Fibroblast of lung (primary cell): ENCODE measurements around the gene SYT7. TPM values are rescaled to one million over a fixed set of nuclear protein-coding genes. Genes with fewer than 3 reads are reported as not detected.

Experiments used
- DNase-seq, 2 donors: peaks; one replicate each; pipeline versions ENCODE4 v3.0.0 to v3.0.0-alpha.2; 2010; ENCODE audit warnings: low read depth in 2 of 2
- H2AFZ ChIP-seq: 2 replicates; pipeline ENCODE4 v1.5.1; 2012; ENCODE audit warnings: low read length, control low read depth, inconsistent platforms
- H3K27ac ChIP-seq: 2 replicates; pipeline ENCODE4 v1.5.1; 2011; ENCODE audit warnings: low read length, control low read depth; ENCODE audit not compliant: insufficient read depth
- H3K27me3 ChIP-seq: 2 replicates; pipeline ENCODE4 v1.5.1; 2011; ENCODE audit warnings: mild to moderate bottlenecking, low read length; ENCODE audit not compliant: control insufficient read depth, insufficient read depth
- H3K36me3 ChIP-seq: 2 replicates; pipeline ENCODE4 v1.5.1; 2011; ENCODE audit warnings: low read length; ENCODE audit not compliant: control insufficient read depth, insufficient read depth
- H3K4me1 ChIP-seq: 2 replicates; pipeline ENCODE4 v1.5.1; 2011; ENCODE audit warnings: low read length; ENCODE audit not compliant: control insufficient read depth, insufficient read depth; ENCODE audit errors: extremely low read depth
- H3K4me2 ChIP-seq: 2 replicates; pipeline ENCODE4 v1.5.1; 2011; ENCODE audit warnings: low read length, control low read depth; ENCODE audit not compliant: insufficient read depth; ENCODE audit errors: extremely low read depth
- H3K4me3 ChIP-seq, 4 experiments: fragments of 200-600 bp in 1 of 4; sonication (generic) in 1 of 4; replicated peaks in 1 of 4; 2 replicates each; pipeline ENCODE4 v1.5.1; 2011 to 2016; ENCODE audit warnings: low read length in 4 of 4, low read depth in 3 of 4, mild to moderate bottlenecking in 3 of 4, control low read depth in 2 of 4, inconsistent platforms in 1 of 4, mixed read lengths in 1 of 4; ENCODE audit not compliant: insufficient read depth in 1 of 4; ENCODE audit errors: control extremely low read depth in 1 of 4
- H3K79me2 ChIP-seq: 2 replicates; pipeline ENCODE4 v1.5.1; 2012; ENCODE audit warnings: mild to moderate bottlenecking, low read length, inconsistent platforms; ENCODE audit not compliant: control insufficient read depth, insufficient read depth
- H3K9ac ChIP-seq: 2 replicates; pipeline ENCODE4 v1.5.1; 2011; ENCODE audit warnings: mild to moderate bottlenecking, low read length, control low read depth; ENCODE audit not compliant: insufficient read depth
- H3K9me3 ChIP-seq: 2 replicates; pipeline ENCODE4 v1.5.1; 2012; ENCODE audit warnings: low read depth, low read length; ENCODE audit not compliant: control insufficient read depth, insufficient read depth
- H4K20me1 ChIP-seq: 2 replicates; pipeline ENCODE4 v1.5.1; 2011; ENCODE audit warnings: low read length; ENCODE audit not compliant: control insufficient read depth, insufficient read depth; ENCODE audit errors: extremely low read depth
- CTCF ChIP-seq, 2 donors: IDR thresholded peaks in 1 of 2; conservative IDR thresholded peaks in 1 of 2; 1 replicate in 1 of 2; 2 replicates in 1 of 2; pipeline ENCODE4 v1.5.1; 2011 to 2012; ENCODE audit warnings: low read length in 2 of 2, control low read depth in 1 of 2, inconsistent platforms in 1 of 2, low read depth in 1 of 2, mild to moderate bottlenecking in 1 of 2
- EZH2 ChIP-seq: IDR thresholded peaks from 2 replicates; pipeline ENCODE4 v1.5.1; 2012; ENCODE audit warnings: low read length, control low read depth, mild to moderate bottlenecking; ENCODE audit errors: missing control alignments
- polyA plus RNA-seq, 2 donors: library from polyadenylated mRNA; depleted of rRNA in 1 of 2; stranded (reverse) in 1 of 2; unstranded in 1 of 2; fragments of >200 nt; gene quantifications; 2 replicates each; pipeline ENCODE4 v1.2.1, GENCODE V29; 2011 to 2012; ENCODE audit warnings: missing spikeins in 1 of 2
- total RNA-seq: library from RNA; depleted of rRNA; stranded (reverse); fragments of >200 nt; gene quantifications from 2 replicates; pipeline ENCODE4 v1.2.1, GENCODE V29; 2014

The SYT7 gene
- total and polyA plus RNA-seq, 2 donors (not counting 1 experiment from before 2014, with no cell fraction given): 2.5 to 25.9 TPM

GRCh38 chr11:61592176-61592575, 11.3 kb upstream of the SYT7 start:
- no peak for TF ChIP-seq CTCF (conservative IDR thresholded peaks at IDR 0.05 in 1 of 2, IDR thresholded peaks at IDR 0.05 in 1 of 2; ENCODE audit: low read depth in 1 of 2, low read length in 2 of 2)
- TF ChIP-seq EZH2: peak; percentile 54
- peaks cover 13% of the 10 kb centered on the region for H3K27me3 ChIP-seq

GRCh38 chr11:61589961-61590360, 9.1 kb upstream of the SYT7 start:
- H3K9me3 ChIP-seq: no peaks in the 10 kb centered on the region
- no peaks in the 10 kb centered on the region for H3K36me3 ChIP-seq
- no peaks in the 10 kb centered on the region for H4K20me1 ChIP-seq
- H3K4me2 ChIP-seq: no peak overlapping the region
- peaks cover 8% of the 10 kb centered on the region for H3K4me1 ChIP-seq
- H3K79me2 ChIP-seq: no peaks in the 10 kb centered on the region
- DNase-seq: no peak
- no peak overlapping the region for H3K27ac ChIP-seq
- H2AFZ ChIP-seq: no peak overlapping the region
- H3K27me3 ChIP-seq: peaks cover 13% of the 10 kb centered on the region
- H3K9ac ChIP-seq: no peak overlapping the region
- H3K4me3 ChIP-seq: no peak overlapping the region
- TF ChIP-seq EZH2 (no peak), CTCF (conservative IDR thresholded peaks at IDR 0.05 in 1 of 2, IDR thresholded peaks at IDR 0.05 in 1 of 2; ENCODE audit: low read depth in 1 of 2, low read length in 2 of 2) (no peak)

More at GRCh38 chr11:61592176-61592575, 11.3 kb upstream of the SYT7 start:
- Histone ChIP-seq H3K4me2 (no peak overlapping the region), H3K9me3 (no peaks in the 10 kb centered on the region), H3K4me3 (no peak overlapping the region), H3K36me3 (no peaks in the 10 kb centered on the region), H3K9ac (no peak overlapping the region), H2AFZ (no peak overlapping the region), H3K79me2 (no peaks in the 10 kb centered on the region), H4K20me1 (no peaks in the 10 kb centered on the region), H3K4me1 (peaks cover 7% of the 10 kb centered on the region), H3K27ac (no peak overlapping the region)
- DNase-seq: no peak

- no peak overlapping the region for H3K4me3 ChIP-seq
- peaks cover 6% of the 10 kb centered on the region for H3K4me1 ChIP-seq
- no peaks in the 10 kb centered on the region for H3K36me3 ChIP-seq
- no peaks in the 10 kb centered on the region for H4K20me1 ChIP-seq
- H3K4me2 ChIP-seq: no peak overlapping the region
- DNase-seq: no peak
- no peaks in the 10 kb centered on the region for H3K79me2 ChIP-seq
- H3K9ac ChIP-seq: no peak overlapping the region
- no peak overlapping the region for H2AFZ ChIP-seq
- H3K9me3 ChIP-seq: no peaks in the 10 kb centered on the region
- H3K27ac ChIP-seq: no peak overlapping the region
- TF ChIP-seq EZH2: no peak
- no peak for TF ChIP-seq CTCF (conservative IDR thresholded peaks at IDR 0.05 in 1 of 2, IDR thresholded peaks at IDR 0.05 in 1 of 2; ENCODE audit: low read depth in 1 of 2, low read length in 2 of 2)
- H3K27me3 ChIP-seq: peaks cover 13% of the 10 kb centered on the region
Observed at GRCh38 chr11:61588728-61589191, 7.9 kb upstream of the SYT7 start.
